Osteocyte (in vitro differentiated cells): ENCODE results near the gene WNK1. TPM values are rescaled to one million over a fixed set of nuclear protein-coding genes. Genes with fewer than 3 reads are reported as not detected.
A peak's percentile ranks its signal among the peaks of the same experiment; 100 is the strongest.
"Not testable (repeated sequence)": the region's sequence is repeated elsewhere in the genome, so short reads cannot be mapped to it uniquely, and the experiment has no call there.

Experiments
- DNase-seq: peaks from one replicate; pipeline ENCODE4 v3.0.0; 2021; ENCODE audit warnings: mixed read lengths; ENCODE audit not compliant: unreplicated experiment; ENCODE audit errors: extremely low spot score
- H3K27ac Mint-ChIP-seq: one replicate; pipeline ENCODE4 v1.8.0; 2021; ENCODE audit warnings: mild to moderate bottlenecking, mixed read lengths; ENCODE audit not compliant: unreplicated experiment
- H3K27me3 Mint-ChIP-seq: one replicate; pipeline ENCODE4 v1.8.0; 2021; ENCODE audit warnings: mixed read lengths; ENCODE audit not compliant: unreplicated experiment
- H3K36me3 Mint-ChIP-seq: one replicate; pipeline ENCODE4 v1.8.0; 2021; ENCODE audit warnings: mixed read lengths; ENCODE audit not compliant: unreplicated experiment
- H3K4me1 Mint-ChIP-seq: one replicate; pipeline ENCODE4 v1.8.0; 2021; ENCODE audit warnings: mixed read lengths; ENCODE audit not compliant: unreplicated experiment
- H3K4me3 Mint-ChIP-seq: one replicate; pipeline ENCODE4 v1.8.0; 2021; ENCODE audit warnings: mild to moderate bottlenecking, moderate library complexity, mixed read lengths; ENCODE audit not compliant: unreplicated experiment
- H3K9me3 Mint-ChIP-seq: one replicate; pipeline ENCODE4 v1.8.0; 2021; ENCODE audit warnings: mixed read lengths; ENCODE audit not compliant: unreplicated experiment
- total RNA-seq: library from RNA; stranded (reverse); gene quantifications from 2 replicates; pipeline ENCODE4 v1.2.1, GENCODE V29; 2021
- TF ChIP-seq, protein P1 (sequence below): fragments of 200-600 bp; sonication (generic); IDR thresholded peaks from 2 replicates; pipeline ENCODE4 v1.5.0; 2021; ENCODE audit warnings: antibody characterized with exemption, mild to moderate bottlenecking, moderate library complexity

Gene WNK1
- total RNA-seq, 1 donor from 2014 or later = 188 TPM

DNA sequence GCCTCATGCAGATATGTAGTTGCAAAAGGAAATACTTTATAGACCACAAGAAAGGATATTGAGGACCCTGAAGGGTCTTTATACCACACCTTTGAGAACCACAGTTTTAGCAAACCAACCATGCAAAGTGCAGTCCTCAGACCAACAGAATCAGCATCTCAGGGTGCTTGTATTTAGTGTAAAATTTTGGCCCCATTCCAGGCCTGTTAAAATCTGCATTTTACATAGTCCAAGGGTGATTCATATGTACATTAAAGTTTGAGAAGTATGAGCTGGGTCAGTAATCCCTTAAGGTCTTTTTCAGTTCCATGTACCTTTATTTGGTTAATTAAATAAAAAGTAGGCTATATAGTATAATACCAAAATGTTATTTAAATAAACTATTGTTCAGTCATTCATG lies 91.2 kb downstream of the WNK1 start:
- no peak overlapping the region for H3K4me3 Mint-ChIP-seq
- H3K9me3 Mint-ChIP-seq = no peaks in the 10 kb centered on the region
- no peak overlapping the region for H3K27ac Mint-ChIP-seq
- H3K4me1 Mint-ChIP-seq = peaks cover 15% of the 10 kb centered on the region
- no peak for DNase-seq
- H3K36me3 Mint-ChIP-seq = peaks cover 20% of the 10 kb centered on the region
- TF ChIP-seq, protein P1, sequence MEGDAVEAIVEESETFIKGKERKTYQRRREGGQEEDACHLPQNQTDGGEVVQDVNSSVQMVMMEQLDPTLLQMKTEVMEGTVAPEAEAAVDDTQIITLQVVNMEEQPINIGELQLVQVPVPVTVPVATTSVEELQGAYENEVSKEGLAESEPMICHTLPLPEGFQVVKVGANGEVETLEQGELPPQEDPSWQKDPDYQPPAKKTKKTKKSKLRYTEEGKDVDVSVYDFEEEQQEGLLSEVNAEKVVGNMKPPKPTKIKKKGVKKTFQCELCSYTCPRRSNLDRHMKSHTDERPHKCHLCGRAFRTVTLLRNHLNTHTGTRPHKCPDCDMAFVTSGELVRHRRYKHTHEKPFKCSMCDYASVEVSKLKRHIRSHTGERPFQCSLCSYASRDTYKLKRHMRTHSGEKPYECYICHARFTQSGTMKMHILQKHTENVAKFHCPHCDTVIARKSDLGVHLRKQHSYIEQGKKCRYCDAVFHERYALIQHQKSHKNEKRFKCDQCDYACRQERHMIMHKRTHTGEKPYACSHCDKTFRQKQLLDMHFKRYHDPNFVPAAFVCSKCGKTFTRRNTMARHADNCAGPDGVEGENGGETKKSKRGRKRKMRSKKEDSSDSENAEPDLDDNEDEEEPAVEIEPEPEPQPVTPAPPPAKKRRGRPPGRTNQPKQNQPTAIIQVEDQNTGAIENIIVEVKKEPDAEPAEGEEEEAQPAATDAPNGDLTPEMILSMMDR = no peak
- H3K27me3 Mint-ChIP-seq = no peaks in the 10 kb centered on the region

DNA sequence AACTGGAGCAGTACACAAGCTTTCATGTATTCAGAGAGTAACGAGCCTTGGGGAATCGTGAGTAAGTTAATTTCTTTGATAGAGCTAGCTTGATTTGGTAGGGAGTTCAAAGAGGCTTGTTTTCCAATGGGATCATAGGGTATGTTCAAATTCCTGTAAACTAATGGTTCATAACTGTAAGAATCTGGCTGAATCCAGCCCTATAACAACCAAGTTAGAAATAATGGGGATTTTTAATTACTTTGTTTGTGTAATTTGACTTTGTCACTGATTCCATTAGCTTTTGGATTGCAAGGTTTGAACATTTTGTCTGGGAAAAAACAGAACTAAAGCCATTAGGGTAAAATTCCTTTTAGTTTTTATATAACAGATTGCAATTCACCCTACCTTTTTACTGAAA lies 94.0 kb downstream of the WNK1 start:
- H3K27me3 Mint-ChIP-seq = no peaks in the 10 kb centered on the region
- DNase-seq = no peak
- H3K4me1 Mint-ChIP-seq = peaks cover 25% of the 10 kb centered on the region
- H3K36me3 Mint-ChIP-seq = peaks cover 9% of the 10 kb centered on the region
- TF ChIP-seq, protein P1 = no peak
- H3K9me3 Mint-ChIP-seq = no peaks in the 10 kb centered on the region
- no peak overlapping the region for H3K27ac Mint-ChIP-seq
- no peak overlapping the region for H3K4me3 Mint-ChIP-seq

DNA sequence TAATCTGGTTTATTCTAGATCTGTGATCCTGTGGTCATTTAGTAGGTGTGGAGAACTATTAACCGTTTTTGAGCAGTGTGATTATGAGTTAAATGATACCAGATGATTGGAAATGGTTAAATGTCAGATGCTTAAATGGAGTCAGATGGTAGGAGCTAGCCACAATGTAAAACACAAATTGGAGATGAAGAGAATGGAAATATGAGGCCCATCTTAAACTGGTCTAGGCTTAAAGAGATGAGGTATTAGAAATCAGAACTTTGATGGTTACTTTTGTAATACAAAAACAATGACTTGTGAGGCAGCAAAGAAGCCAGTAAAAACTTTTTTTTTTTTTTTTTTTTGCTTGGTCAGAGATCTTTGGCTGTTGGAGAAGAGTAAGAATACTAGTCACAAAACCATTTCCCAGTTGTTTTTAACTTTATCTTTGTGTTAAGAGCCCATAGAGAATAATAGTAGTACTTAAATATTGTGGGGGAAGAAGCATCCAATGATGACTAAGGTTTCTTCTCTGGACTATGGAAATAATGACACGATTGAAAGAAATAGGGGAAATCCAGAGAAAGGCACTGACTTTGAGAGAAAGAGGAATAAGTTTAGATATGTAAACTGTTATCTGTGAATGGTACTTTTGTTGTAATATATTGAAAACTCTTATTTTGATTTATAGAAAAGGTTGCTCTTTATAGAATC lies 95.9 kb downstream of the WNK1 start:
- peak overlapping the region; percentile 73 for H3K27ac Mint-ChIP-seq

DNA sequence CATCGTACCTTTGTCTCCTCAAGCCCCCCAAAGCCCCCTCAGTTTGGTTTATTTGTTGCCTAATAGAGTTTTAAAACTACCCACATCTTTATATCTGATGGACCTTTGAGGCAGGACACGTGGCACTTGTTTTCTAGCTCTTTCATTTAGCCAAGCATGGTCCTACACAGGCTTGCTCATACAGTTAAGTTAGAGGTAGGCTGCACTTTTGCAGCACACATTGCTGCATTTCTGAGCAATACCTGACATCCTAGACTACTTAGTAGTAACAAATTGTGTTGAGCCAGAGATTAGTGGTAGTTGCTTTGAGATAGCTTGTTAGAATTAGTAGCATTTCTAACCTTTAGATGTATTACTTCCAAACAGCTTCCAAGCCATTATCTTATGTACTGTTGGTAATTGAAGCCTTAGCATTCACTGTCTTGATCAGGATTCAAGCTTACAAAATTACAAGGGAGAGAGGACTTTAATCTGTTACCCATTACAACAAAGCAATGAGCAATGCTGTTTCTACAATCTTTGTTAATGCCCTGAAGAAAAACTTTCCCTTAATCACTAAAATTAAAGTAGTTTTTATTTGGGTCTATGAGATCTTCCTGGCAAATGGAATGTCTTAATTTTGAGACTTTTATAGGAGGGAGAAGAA lies 96.6 kb downstream of the WNK1 start:
- Mint-ChIP-seq H3K4me3 (no peak overlapping the region), H3K9me3 (no peaks in the 10 kb centered on the region), H3K27me3 (no peaks in the 10 kb centered on the region), H3K4me1 (peaks cover 40% of the 10 kb centered on the region), H3K36me3 (peaks cover 7% of the 10 kb centered on the region), H3K27ac (peak overlapping the region; percentile 1)
- TF ChIP-seq, protein P1 = no peak
- DNase-seq = no peak

More for the DNA sequence above, 95.9 kb downstream of the WNK1 start:
- Mint-ChIP-seq H3K4me1 (peaks cover 44% of the 10 kb centered on the region), H3K36me3 (peaks cover 7% of the 10 kb centered on the region), H3K27me3 (no peaks in the 10 kb centered on the region), H3K9me3 (no peaks in the 10 kb centered on the region), H3K4me3 (no peak overlapping the region)
- TF ChIP-seq, protein P1 = no peak
- DNase-seq = no peak

DNA sequence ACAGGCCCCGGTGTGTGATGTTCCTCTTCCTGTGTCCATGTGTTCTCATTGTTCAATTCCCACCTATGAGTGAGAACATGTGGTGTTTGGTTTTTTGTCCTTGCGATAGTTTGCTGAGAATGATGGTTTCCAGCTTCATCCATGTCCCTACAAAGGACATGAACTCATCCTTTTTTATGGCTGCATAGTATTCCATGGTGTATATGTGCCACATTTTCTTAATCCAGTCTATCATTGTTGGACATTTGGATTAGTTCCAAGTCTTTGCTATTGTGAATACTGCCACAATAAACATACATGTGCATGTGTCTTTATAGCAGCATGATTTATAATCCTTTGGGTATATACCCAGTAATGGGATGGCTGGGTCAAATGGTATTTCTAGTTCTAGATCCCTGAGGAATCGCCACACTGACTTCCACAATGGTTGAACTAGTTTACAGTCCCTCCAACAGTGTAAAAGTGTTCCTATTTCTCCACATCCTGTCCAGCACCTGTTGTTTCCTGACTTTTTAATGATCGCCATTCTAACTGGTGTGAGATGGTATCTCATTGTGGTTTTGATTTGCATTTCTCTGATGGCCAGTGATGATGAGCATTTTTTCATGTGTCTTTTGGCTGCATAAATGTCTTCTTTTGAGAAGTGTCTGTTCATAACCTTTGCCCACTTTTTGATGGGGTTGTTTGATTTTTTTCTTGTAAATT lies 97.5 kb downstream of the WNK1 start:
- not testable (repeated sequence) for DNase-seq, H3K4me3 Mint-ChIP-seq, H3K27me3 Mint-ChIP-seq, H3K9me3 Mint-ChIP-seq, H3K36me3 Mint-ChIP-seq, H3K27ac Mint-ChIP-seq
- H3K4me1 Mint-ChIP-seq = peaks cover 40% of the 10 kb centered on the region
